CD4-positive, alpha-beta T cell treated with Interferon alpha-2 for 1 hour (primary cell): ENCODE data around the gene COTL1.

Experiments used
- DNase-seq, 2 donors: peaks; one replicate each; pipeline ENCODE4 v3.0.0-alpha.2; 2020 to 2022

Gene COTL1

GRCh38 chr16:84547546-84548061 is 70.3 kb downstream of the COTL1 start:
- DNase-seq, result no peak

GRCh38 chr16:84546669-84547545 is 71.0 kb downstream of the COTL1 start:
- no peak for DNase-seq

GRCh38 chr16:84545114-84545737 is 72.7 kb downstream of the COTL1 start:
- DNase-seq, result no peak

- DNase-seq, result no peak
Observed at GRCh38 chr16:84544031-84544773, 73.7 kb downstream of the COTL1 start.

- DNase-seq, result no peak
Observed at GRCh38 chr16:84543253-84543652, 74.6 kb downstream of the COTL1 start.

- DNase-seq, result no peak
Observed at GRCh38 chr16:84541999-84542817, 75.7 kb downstream of the COTL1 start.

- DNase-seq, result no peak
Observed at GRCh38 chr16:84540194-84540593, 77.7 kb downstream of the COTL1 start.

GRCh38 chr16:84538222-84538840 is 79.5 kb downstream of the COTL1 start:
- no peak for DNase-seq

GRCh38 chr16:84537491-84538151 is 80.3 kb downstream of the COTL1 start:
- no peak for DNase-seq

- DNase-seq, result no peak
Observed at GRCh38 chr16:84535851-84536250, 82.0 kb downstream of the COTL1 start.

GRCh38 chr16:84535408-84535807 is 82.5 kb downstream of the COTL1 start:
- no peak for DNase-seq

- DNase-seq, result no peak
Observed at GRCh38 chr16:84534815-84535214, 83.1 kb downstream of the COTL1 start.

- no peak for DNase-seq
Observed at GRCh38 chr16:84532855-84533486, 84.9 kb downstream of the COTL1 start.

GRCh38 chr16:84532291-84532724 is 85.6 kb downstream of the COTL1 start:
- DNase-seq, result no peak

GRCh38 chr16:84531671-84532111 is 86.2 kb downstream of the COTL1 start:
- DNase-seq, result no peak

GRCh38 chr16:84530590-84530989 is 87.3 kb downstream of the COTL1 start:
- no peak for DNase-seq

GRCh38 chr16:84529607-84530006 is 88.3 kb downstream of the COTL1 start:
- DNase-seq, result no peak

GRCh38 chr16:84528322-84528721 is 89.6 kb downstream of the COTL1 start:
- no peak for DNase-seq

- no peak for DNase-seq
Observed at GRCh38 chr16:84527532-84528269, 90.2 kb downstream of the COTL1 start.
